Activated naive CD4-positive, alpha-beta T cell (primary cell): ENCODE results near the gene BORA.
"Not testable (repeated sequence)": the region's sequence is repeated elsewhere in the genome, so short reads cannot be mapped to it uniquely, and the experiment has no call there.

Experiments used
- DNase-seq, 4 experiments: peaks; one replicate each; lab custom pipeline; 2025; lab: John Stamatoyannopoulos, UW

The BORA gene

DNA sequence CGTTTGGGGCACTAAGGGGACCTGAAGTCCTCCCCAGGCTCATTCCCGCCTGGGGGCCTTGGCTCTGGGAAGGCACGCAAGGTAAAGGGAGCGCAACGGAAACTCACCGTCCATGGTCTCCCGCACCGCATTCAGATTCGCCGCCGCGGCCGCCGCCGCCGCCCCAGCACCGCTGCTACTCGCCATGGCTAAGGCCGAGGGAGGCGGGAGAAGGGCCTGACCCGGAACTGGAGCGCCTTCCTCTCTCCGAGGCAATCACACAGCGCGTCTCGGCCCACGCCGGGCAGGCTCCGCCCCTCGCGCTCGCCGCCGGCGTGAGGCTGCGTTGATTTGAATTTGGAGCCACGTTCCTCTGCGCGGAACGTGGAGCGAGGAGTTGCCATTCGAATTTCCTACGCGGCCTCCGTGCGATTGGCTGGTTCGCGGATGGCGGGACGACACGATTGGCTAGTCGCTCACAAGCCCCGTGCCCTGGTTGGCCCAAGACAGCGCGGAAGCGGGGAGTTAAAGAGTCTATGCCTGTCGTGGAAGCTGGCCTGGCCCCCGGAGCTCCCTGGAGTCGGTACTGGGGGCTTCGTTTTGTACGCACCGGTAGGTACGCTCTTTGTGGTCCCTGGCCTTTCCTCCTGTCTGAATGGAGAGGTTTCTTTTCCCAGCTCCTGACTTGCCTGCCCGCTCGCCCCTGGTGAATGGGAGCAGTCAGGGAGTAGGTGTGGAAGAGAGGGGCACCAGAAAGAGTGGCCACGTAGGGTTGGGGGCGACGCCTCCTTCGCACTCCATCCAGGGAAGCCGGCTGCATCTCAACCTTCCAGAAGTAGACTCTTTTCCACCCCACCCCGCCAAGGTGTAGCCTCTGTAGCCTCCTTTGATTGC is at the start of gene BORA, which contains the start of gene MZT1:
Gene BORA (plus strand): TSS at position 507 of the 873 bp plus-strand sequence. CDS start 1,018 bp downstream, outside the sequence.
Gene MZT1 (minus strand): TSS at position 213 of the 873 bp plus-strand sequence. CDS start 27 bp downstream, at position 186.
- peak; percentile 87 to 93 (median 92) for DNase-seq

DNA sequence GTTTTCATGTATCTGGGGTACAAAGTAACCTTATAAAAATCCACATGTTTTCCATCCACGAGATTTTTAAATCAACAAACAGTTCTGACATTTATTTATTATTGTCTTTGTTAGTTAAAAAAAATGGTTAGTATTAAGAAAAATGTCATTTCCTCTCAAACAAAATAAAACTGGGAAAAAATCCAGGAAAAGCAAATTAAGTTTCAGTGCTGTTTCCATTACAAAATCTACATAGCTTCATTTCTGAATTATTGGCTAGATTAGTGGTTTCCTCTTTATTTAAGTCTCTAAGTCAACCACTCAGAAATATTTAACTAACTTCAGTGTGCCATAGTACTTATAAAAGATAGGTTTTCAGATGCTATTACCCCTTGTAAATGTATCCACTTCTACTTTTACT is 49.4 kb upstream of the BORA start:
- no peak for DNase-seq

DNA sequence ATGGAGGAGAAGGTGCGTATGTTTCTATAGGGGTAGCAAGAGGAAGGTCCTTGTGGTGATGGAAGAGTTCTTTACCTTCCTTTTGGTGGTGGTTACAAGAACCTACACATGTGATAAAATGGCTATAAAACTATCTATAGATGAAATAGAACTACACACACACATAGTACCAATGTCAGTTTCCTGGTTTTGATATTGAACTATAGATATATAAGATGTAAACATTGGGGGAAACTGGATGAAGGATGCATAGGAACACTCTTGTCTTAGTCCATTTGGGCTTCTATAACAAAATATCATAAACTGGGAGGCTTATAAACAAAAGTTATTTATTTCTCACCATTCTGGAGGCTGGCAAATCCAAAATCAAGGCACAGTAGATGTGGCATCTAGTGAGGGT is 47.4 kb upstream of the BORA start:
- DNase-seq: no peak

DNA sequence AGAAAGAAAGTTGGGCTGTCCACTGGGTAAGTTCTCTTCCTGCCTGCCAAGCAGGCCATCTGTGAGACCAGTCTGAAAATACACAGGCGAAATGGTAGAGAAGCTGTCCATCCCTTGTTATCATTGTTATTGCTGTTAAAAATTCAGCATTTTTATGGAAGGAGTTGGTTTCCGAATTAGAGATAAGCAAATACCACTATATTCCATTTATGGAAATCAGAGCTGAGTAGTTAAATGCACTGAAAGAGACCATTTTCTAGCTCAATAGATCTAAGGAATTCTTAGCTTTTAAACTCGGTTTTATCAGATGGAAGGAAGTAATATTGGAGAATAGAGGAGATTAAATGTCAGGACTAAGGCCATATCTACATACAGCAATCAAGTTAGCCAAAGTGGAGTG is 41.0 kb upstream of the BORA start:
- no peak for DNase-seq

GRCh38 chr13:72689181-72689696 is 38.5 kb upstream of the BORA start:
- no peak for DNase-seq

GRCh38 chr13:72692884-72693514 is 34.7 kb upstream of the BORA start:
- no peak for DNase-seq

DNA sequence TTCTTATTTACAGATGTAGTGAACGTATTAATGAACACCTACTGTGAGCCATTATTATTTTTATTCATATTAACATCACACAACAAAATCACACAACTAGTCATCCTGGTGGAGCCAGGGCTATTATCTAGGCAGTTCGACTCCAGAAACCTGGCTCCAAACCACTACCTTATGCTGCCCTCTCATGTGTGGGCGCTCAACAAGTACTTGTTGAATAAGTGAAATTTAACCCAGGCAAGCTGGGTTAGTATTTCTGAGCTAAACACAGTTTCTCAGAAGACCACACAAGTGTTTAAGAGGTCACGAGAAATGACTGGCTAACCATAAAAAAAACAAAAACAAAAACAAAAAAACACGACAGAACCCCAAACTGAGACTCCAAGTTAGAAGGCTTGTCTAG is 33.9 kb upstream of the BORA start:
- DNase-seq: no peak

- no peak for DNase-seq
Measured at GRCh38 chr13:72694314-72694713, 33.4 kb upstream of the BORA start.

GRCh38 chr13:72696579-72696978 is 31.1 kb upstream of the BORA start:
- DNase-seq: no peak

- no peak for DNase-seq
Measured at GRCh38 chr13:72698164-72698563, 29.6 kb upstream of the BORA start.

DNA sequence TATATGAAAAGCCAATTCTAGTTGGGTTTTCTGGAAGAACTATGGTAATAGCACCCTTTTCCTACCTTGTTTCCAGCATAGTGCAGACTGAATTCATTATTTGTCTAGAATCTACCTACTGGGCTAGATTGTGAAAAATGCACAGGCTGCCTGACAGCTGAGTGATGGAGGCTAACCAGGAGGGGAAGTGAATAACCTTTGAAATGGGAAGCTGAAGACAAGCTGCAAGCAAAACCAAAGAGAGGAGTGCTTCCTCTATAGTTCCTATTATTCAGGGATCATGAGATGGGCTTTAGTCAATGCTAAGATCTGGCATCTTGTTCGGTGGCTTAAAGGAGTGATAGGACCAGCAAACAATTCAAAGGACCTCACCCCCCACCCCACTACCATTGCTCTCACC is 27.2 kb upstream of the BORA start:
- DNase-seq: no peak

- no peak for DNase-seq
Measured at GRCh38 chr13:72716776-72717175, 10.9 kb upstream of the BORA start.

- not testable (repeated sequence) for DNase-seq
Measured at GRCh38 chr13:72726185-72726584, 1.5 kb upstream of the BORA start.

DNA sequence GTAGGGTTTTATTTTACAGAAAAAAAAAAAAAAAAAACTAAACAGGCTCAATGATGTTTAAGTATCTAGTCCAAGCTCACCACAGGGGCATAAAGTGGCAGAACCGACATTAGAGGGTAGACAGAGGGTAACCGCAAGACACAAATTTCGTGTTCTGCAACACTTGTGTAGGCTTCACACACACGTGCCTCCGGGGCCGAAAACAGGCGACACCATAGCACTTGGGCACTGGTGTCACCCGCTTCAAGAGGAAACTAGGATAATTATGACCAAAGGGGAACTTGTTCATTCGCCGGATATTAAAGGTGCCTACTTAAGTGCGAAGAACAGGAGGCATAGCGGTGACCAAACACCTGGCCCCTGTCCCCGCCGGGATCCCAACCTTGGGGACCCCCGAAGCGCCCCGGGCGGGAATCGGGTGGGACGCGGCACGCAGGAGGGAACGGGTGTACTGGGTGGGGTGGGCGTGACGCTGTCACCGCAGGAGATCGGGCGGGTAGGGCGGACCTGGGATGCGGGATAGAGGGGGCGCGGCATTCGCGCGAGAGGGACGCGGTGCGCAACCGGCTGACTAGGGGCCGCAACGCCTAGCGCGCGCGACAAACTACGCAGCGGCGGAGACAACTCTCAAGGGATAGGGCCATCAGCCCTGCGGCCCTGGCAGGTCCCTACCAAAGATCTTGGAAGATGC is 852 bp upstream of the BORA start:
- peak in 1 of 4 experiments; percentile 30 for DNase-seq

DNA sequence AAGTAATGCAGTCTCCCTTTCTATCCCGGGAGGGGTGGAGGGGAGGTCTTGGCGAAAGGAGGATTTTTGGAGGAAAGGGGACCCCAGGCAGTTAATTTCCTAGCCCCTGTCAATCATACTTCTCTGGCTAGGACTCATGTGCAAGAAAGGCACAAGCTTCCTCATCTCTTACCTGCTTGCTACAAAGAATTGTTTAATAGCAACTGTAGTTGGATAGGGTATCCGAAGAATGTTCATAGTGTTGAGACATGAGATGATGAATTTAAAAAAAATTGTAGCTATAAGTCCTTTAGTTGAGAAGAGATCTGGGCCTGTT is 525 bp downstream of the BORA start:
- DNase-seq: no peak

- no peak for DNase-seq
Measured at GRCh38 chr13:72737033-72737432, 9.3 kb downstream of the BORA start.

GRCh38 chr13:72740015-72740414 is 12.3 kb downstream of the BORA start:
- DNase-seq: no peak

DNA sequence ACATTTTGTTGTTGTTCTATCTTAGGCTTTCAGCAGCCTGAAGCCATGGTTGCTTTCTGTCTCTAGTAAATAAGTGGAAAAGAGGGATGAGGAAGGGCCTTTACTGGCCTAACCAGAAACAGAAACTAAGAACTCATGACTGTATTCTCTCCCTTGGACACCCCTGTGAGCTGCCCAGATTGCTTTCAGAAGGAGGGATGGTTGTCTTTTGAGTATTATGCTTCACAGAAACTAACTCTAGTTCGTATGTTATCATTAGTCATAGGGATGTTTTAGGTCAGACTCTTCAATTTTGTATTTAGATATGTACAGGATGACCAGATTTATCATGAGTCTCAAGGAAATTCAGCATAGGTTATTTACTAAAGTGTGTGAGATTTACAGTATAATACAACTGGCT is 17.5 kb downstream of the BORA start:
- DNase-seq: no peak

DNA sequence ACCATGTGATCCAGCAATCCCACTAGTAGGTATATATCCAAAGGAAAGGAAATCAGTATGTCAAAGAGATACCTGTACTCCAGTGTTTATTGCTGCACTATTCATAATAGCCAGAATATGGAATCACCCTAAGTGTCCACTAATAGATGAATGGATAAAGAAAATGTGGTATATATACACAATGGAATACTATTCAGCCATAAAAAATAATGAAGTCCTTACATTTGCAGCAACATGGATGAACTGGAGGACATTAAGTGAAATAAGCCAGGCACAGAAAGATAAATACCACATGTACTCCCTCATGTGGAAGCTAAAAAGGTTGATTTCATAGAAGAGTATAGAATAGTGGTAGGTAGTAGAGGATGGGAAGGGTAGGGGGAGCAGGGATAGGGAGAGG is 23.5 kb downstream of the BORA start:
- no peak for DNase-seq

GRCh38 chr13:72754111-72754510 is 26.4 kb downstream of the BORA start:
- DNase-seq: no peak

DNA sequence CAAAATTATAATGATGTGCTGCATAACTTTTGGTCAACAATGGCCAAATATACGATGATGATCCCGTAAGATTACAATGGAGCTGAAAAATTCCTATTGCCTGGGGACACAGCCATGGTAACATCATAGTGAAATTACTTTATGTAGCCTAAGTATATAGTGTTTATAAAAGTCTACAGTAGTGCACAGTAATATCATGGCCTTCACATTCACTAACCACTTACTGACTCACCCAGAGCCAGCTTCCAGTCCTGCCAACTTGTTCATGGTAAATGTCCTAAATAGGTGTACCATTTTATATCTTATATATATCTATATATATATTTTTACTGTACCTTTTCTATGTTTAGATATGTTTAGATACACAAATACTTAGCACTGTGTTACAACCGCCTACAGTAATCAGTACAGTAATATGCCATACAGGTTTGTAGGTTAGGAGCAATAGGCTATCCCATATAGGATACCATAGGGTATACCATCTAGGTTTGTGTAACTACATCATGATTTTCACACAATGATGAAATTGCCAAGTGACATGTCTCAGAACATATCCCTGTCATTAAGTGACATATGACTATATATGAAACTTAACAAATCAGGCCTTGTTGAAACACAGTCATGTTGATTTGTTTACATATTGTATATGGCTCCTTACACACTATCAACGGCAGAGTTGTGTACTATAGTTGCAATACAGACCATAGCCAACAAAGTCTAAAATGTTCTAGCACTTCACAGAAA is 30.2 kb downstream of the BORA start:
- DNase-seq: no peak

GRCh38 chr13:72760189-72760588 is 32.5 kb downstream of the BORA start:
- no peak for DNase-seq
